GM12878 (cell line): Measurements from ENCODE around the gene RSPH9. TPM values are rescaled to one million over a fixed set of nuclear protein-coding genes. Genes with fewer than 3 reads are reported as not detected.

ENCODE experiments used
- EP300 ChIP-seq, 2 experiments: fragments of 150-350 bp in 1 of 2; IDR thresholded peaks; 2 replicates each; pipeline ENCODE4 v1.6.1; 2011 to 2012; ENCODE audit warnings: low read depth in 2 of 2, low read length in 2 of 2, borderline replicate concordance in 1 of 2, improper control_type of control experiment in 1 of 2, inconsistent platforms in 1 of 2; ENCODE audit not compliant: control insufficient read depth in 1 of 2
- FOXM1 ChIP-seq: IDR thresholded peaks from 2 replicates; pipeline ENCODE4 v1.6.1; 2012; ENCODE audit warnings: low read depth, mild to moderate bottlenecking, inconsistent platforms, low read length, moderate library complexity
- HDAC6 ChIP-seq: fragments of 200-600 bp; sonication (generic); IDR thresholded peaks from one replicate; pipeline ENCODE4 v1.8.0; 2017; ENCODE audit warnings: antibody characterized with exemption; ENCODE audit not compliant: unreplicated experiment
- HDGF ChIP-seq: fragments of 450-650 bp; IDR thresholded peaks from 2 replicates; pipeline ENCODE4 v1.6.1; 2016; ENCODE audit warnings: antibody characterized with exemption
- IRF4 ChIP-seq: IDR thresholded peaks from 2 replicates; pipeline ENCODE4 v1.6.1; 2011; ENCODE audit warnings: low read depth, low read length
- JUNB ChIP-seq: IDR thresholded peaks from 2 replicates; pipeline ENCODE4 v1.6.1; 2016; ENCODE audit warnings: antibody characterized with exemption, mild to moderate bottlenecking
- KLF5 ChIP-seq: fragments of 450-650 bp; IDR thresholded peaks from 2 replicates; pipeline ENCODE4 v1.6.1; 2014; ENCODE audit warnings: mild to moderate bottlenecking; ENCODE audit not compliant: partially characterized antibody
- MXI1 ChIP-seq: fragments of 150-350 bp; IDR thresholded peaks from 2 replicates; pipeline ENCODE4 v1.6.1; 2011; ENCODE audit warnings: low read depth, mild to moderate bottlenecking, inconsistent platforms, low read length, improper control_type of control experiment
- NFXL1 ChIP-seq: fragments of 450-650 bp; IDR thresholded peaks from 2 replicates; pipeline ENCODE4 v1.6.1; 2017; ENCODE audit warnings: antibody characterized with exemption, mild to moderate bottlenecking, borderline replicate concordance
- PML ChIP-seq: IDR thresholded peaks from 2 replicates; pipeline ENCODE4 v1.6.1; 2012; ENCODE audit warnings: low read length, inconsistent platforms
- POLR2AphosphoS2 ChIP-seq: IDR thresholded peaks from 2 replicates; pipeline ENCODE4 v1.6.1; 2011; ENCODE audit warnings: low read depth, mild to moderate bottlenecking, low read length, improper control_type of control experiment, moderate library complexity
- RAD21 ChIP-seq: IDR thresholded peaks from 2 replicates; pipeline ENCODE4 v1.6.1; 2011; ENCODE audit warnings: mild to moderate bottlenecking, low read depth, low read length, moderate library complexity; ENCODE audit not compliant: insufficient read depth
- RCOR1 ChIP-seq: conservative IDR thresholded peaks from 2 replicates; pipeline ENCODE4 v1.6.1; 2012; ENCODE audit warnings: low read depth, low read length, improper control_type of control experiment
- SMAD1 ChIP-seq: fragments of 450-650 bp; IDR thresholded peaks from 2 replicates; pipeline ENCODE4 v1.6.1; 2018; ENCODE audit warnings: mild to moderate bottlenecking, low read depth; ENCODE audit not compliant: partially characterized antibody
- SRF ChIP-seq, 2 experiments: IDR thresholded peaks; 2 replicates each; pipeline ENCODE4 v1.6.1; 2011; ENCODE audit warnings: low read depth in 2 of 2, low read length in 2 of 2, mild to moderate bottlenecking in 1 of 2, moderate library complexity in 1 of 2
- STAT3 ChIP-seq: IDR thresholded peaks from 2 replicates; pipeline ENCODE4 v1.6.1; 2011; ENCODE audit warnings: low read depth, low read length, improper control_type of control experiment
- TCF12 ChIP-seq: IDR thresholded peaks from 2 replicates; pipeline ENCODE4 v1.6.1; 2011; ENCODE audit warnings: low read depth, mild to moderate bottlenecking, low read length
- TCF3 ChIP-seq: IDR thresholded peaks from 2 replicates; pipeline ENCODE4 v1.6.1; 2012; ENCODE audit warnings: low read depth, mild to moderate bottlenecking, low read length, borderline replicate concordance; ENCODE audit not compliant: insufficient read depth
- WRNIP1 ChIP-seq: IDR thresholded peaks from 2 replicates; pipeline ENCODE4 v1.6.1; 2011; ENCODE audit warnings: low read depth, low read length, improper control_type of control experiment, borderline replicate concordance
- YBX1 ChIP-seq: fragments of 450-650 bp; IDR thresholded peaks from 2 replicates; pipeline ENCODE4 v1.6.1; 2016; ENCODE audit warnings: antibody characterized with exemption
- YY1 ChIP-seq: IDR thresholded peaks from 2 replicates; pipeline ENCODE4 v1.6.1; 2011; ENCODE audit warnings: low read depth, mild to moderate bottlenecking, low read length
- ZNF274 ChIP-seq: IDR thresholded peaks from one replicate; pipeline ENCODE4 v1.8.0; 2011; ENCODE audit not compliant: insufficient read length, insufficient read depth
- ZSCAN29 ChIP-seq: fragments of 450-650 bp; IDR thresholded peaks from 2 replicates; pipeline ENCODE4 v1.6.1; 2017; ENCODE audit warnings: mild to moderate bottlenecking, moderate library complexity
- polyA plus RNA-seq, 11 experiments: library from polyadenylated mRNA; depleted of rRNA in 4 of 11; unstranded in 6 of 11; stranded (reverse) in 5 of 11; fragments of >200 nt; fragmentation: Nextera tagmentation in 4 of 11; fragmentation: Illumina TruSeq in 1 of 11; extraction: Ambion mirVana in 4 of 11; extraction: Trizol in 1 of 11; gene quantifications; 1 replicate in 1 of 11; 2 replicates in 10 of 11; pipeline versions ENCODE4 v1.2.1 to v1.2.3, GENCODE V29; 2011 to 2016; ENCODE audit warnings: inconsistent platforms in 2 of 11, missing spikeins in 2 of 11, low read depth in 1 of 11
- total RNA-seq, 4 experiments: library from RNA; depleted of rRNA in 3 of 4; stranded (reverse); fragments of >200 nt in 3 of 4; fragmentation: Illumina TruSeq in 1 of 4; extraction: Trizol in 1 of 4; gene quantifications; 2 replicates each; pipeline versions ENCODE4 v1.2.1 to v1.2.3, GENCODE V29; 2013 to 2021
- TF ChIP-seq, protein P1 (sequence below): fragments of 150-350 bp; IDR thresholded peaks from 2 replicates; pipeline ENCODE4 v1.6.1; 2014; ENCODE audit warnings: mild to moderate bottlenecking, low read depth, low read length
- TF ChIP-seq, protein P2 (sequence below): IDR thresholded peaks from 2 replicates; pipeline ENCODE4 v1.6.1; 2012; ENCODE audit warnings: low read depth, low read length, improper control_type of control experiment
- TF ChIP-seq, protein P3 (sequence below): fragments of 450-650 bp; IDR thresholded peaks from 2 replicates; pipeline ENCODE4 v1.6.1; 2017; ENCODE audit warnings: antibody characterized with exemption, mild to moderate bottlenecking, moderate library complexity

Gene RSPH9
- total and polyA plus RNA-seq, 10 of the 15 experiments (the other 5 are each of a cell fraction or from before 2014, with no cell fraction given), result 0.26 to 0.63 (median 0.36) TPM; not detected in 6

DNA sequence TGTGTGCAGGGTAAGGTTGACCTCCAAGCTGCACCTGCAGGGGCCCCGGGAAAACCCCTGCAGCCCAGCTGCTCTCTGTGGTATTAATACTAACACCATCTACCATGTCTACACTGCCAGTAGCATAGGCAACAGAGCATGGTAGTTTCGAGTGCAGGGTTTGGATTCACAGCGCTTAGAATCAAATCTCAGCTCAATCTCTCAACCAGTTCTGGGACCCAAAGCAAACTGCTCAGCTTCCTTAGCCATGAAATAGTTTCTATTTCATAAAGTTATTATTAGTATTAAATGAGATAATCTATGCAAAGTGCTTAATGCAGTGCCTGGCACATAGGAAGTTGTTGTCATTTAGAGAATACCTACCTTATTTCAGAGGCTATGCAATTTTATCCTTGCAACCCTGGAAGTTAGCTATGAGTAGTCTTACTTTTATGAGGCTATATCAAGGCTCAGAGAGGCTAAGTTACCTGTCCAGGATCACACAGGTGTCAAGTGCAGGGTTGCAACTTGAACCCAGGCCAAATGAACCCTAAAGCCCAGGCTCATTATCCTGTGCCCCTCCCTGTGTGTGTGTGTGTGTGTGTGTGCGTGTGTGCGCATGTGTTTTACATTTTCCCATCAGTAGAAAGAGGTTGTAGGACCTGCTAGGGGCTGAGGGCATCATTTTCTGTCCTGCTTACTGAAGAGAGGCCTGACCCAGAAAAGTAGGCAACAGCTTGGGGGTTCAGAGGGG is 70.4 kb downstream of the RSPH9 start (continued):
- no peak for TF ChIP-seq ZNF274
- TF ChIP-seq WRNIP1, result no peak
- TF ChIP-seq TCF3, result peak; percentile 96
- TF ChIP-seq, protein P1, sequence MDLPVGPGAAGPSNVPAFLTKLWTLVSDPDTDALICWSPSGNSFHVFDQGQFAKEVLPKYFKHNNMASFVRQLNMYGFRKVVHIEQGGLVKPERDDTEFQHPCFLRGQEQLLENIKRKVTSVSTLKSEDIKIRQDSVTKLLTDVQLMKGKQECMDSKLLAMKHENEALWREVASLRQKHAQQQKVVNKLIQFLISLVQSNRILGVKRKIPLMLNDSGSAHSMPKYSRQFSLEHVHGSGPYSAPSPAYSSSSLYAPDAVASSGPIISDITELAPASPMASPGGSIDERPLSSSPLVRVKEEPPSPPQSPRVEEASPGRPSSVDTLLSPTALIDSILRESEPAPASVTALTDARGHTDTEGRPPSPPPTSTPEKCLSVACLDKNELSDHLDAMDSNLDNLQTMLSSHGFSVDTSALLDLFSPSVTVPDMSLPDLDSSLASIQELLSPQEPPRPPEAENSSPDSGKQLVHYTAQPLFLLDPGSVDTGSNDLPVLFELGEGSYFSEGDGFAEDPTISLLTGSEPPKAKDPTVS, result no peak
- no peak for TF ChIP-seq PML
- no peak for TF ChIP-seq STAT3
- no peak for TF ChIP-seq SMAD1
- TF ChIP-seq, protein P2, sequence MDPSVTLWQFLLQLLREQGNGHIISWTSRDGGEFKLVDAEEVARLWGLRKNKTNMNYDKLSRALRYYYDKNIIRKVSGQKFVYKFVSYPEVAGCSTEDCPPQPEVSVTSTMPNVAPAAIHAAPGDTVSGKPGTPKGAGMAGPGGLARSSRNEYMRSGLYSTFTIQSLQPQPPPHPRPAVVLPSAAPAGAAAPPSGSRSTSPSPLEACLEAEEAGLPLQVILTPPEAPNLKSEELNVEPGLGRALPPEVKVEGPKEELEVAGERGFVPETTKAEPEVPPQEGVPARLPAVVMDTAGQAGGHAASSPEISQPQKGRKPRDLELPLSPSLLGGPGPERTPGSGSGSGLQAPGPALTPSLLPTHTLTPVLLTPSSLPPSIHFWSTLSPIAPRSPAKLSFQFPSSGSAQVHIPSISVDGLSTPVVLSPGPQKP, result no peak
- TF ChIP-seq HDGF, result no peak
- peak; percentile 88 for TF ChIP-seq JUNB
- TF ChIP-seq SRF (IDR thresholded peaks at IDR 0.05; ENCODE audit: low read depth in 2 of 2, low read length in 2 of 2), result 0 out of 4 replicates have a peak, but pooled peaks of 1 of the 2 experiments have one; percentile 18
- peak; percentile 99 for TF ChIP-seq TCF12
- TF ChIP-seq RAD21, result no peak
- no peak for TF ChIP-seq YBX1
- peak; percentile 92 for TF ChIP-seq ZSCAN29
- TF ChIP-seq RCOR1, result no peak
- no peak for TF ChIP-seq HDAC6
- no peak for TF ChIP-seq POLR2AphosphoS2
- TF ChIP-seq KLF5, result no peak
- no peak for TF ChIP-seq NFXL1
- TF ChIP-seq FOXM1, result peak; percentile 76
- TF ChIP-seq YY1, result peak; percentile 21; the same call in 1 of the 2 replicates
- TF ChIP-seq EP300 (IDR thresholded peaks at IDR 0.05; ENCODE audit: borderline replicate concordance in 1 of 2, control insufficient read depth in 1 of 2, low read depth in 2 of 2, low read length in 2 of 2), result peak; percentile 57 to 81; a peak in 3 of 4 replicates
- peak; percentile 47; the same call in 1 of the 2 replicates for TF ChIP-seq IRF4
- TF ChIP-seq MXI1, result no peak
- TF ChIP-seq, protein P3, sequence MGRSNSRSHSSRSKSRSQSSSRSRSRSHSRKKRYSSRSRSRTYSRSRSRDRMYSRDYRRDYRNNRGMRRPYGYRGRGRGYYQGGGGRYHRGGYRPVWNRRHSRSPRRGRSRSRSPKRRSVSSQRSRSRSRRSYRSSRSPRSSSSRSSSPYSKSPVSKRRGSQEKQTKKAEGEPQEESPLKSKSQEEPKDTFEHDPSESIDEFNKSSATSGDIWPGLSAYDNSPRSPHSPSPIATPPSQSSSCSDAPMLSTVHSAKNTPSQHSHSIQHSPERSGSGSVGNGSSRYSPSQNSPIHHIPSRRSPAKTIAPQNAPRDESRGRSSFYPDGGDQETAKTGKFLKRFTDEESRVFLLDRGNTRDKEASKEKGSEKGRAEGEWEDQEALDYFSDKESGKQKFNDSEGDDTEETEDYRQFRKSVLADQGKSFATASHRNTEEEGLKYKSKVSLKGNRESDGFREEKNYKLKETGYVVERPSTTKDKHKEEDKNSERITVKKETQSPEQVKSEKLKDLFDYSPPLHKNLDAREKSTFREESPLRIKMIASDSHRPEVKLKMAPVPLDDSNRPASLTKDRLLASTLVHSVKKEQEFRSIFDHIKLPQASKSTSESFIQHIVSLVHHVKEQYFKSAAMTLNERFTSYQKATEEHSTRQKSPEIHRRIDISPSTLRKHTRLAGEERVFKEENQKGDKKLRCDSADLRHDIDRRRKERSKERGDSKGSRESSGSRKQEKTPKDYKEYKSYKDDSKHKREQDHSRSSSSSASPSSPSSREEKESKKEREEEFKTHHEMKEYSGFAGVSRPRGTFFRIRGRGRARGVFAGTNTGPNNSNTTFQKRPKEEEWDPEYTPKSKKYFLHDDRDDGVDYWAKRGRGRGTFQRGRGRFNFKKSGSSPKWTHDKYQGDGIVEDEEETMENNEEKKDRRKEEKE, result no peak
